ENCODE data around the gene CHD9NB.

- TF ChIP-seq CTCF (IDR thresholded peaks at IDR 0.05; ENCODE audit: low read depth, low read length) (no peak), EZH2phosphoT487 (IDR thresholded peaks at IDR 0.05; ENCODE audit: low read depth) (no peak)
Measured at GRCh38 chr16:53085931-53086421, 33.3 kb upstream of the CHD9NB start.

Measured in OCI-LY3 (cell line).